ENCODE data around the gene YTHDC2. TPM values are rescaled to one million over a fixed set of nuclear protein-coding genes. Genes with fewer than 3 reads are reported as not detected.

Gene YTHDC2
- total RNA-seq, 1 donor from 2014 or later, result 37.3 TPM

DNA sequence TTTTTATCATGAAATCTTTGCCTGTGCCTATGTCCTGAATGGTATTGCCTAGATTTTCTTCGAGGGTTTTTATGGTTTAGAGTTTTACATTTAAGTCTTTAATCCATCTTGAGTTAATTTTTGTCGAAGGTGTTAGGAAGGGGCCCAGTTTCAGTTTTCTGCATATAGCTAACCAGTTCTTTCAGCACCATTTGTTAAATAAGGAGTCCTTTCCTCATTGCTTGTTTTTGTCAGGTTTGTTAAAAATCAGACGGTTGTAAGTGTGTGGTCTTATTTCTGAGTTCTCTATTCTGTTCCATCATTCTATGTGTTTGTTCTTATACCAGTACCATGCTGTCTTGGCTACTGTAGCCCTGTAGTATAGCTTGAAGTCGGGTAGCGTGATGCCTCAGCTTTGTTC is 55.9 kb downstream of the YTHDC2 start:
- H3K4me3 Mint-ChIP-seq (ENCODE audit: low read depth), result no peak overlapping the region
- TF ChIP-seq, protein P1, sequence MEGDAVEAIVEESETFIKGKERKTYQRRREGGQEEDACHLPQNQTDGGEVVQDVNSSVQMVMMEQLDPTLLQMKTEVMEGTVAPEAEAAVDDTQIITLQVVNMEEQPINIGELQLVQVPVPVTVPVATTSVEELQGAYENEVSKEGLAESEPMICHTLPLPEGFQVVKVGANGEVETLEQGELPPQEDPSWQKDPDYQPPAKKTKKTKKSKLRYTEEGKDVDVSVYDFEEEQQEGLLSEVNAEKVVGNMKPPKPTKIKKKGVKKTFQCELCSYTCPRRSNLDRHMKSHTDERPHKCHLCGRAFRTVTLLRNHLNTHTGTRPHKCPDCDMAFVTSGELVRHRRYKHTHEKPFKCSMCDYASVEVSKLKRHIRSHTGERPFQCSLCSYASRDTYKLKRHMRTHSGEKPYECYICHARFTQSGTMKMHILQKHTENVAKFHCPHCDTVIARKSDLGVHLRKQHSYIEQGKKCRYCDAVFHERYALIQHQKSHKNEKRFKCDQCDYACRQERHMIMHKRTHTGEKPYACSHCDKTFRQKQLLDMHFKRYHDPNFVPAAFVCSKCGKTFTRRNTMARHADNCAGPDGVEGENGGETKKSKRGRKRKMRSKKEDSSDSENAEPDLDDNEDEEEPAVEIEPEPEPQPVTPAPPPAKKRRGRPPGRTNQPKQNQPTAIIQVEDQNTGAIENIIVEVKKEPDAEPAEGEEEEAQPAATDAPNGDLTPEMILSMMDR (IDR thresholded peaks at IDR 0.05; ENCODE audit: unreplicated experiment), result no peak
- H3K36me3 Mint-ChIP-seq (ENCODE audit: insufficient read depth), result peaks cover 64% of the 10 kb centered on the region
- no peaks in the 10 kb centered on the region for H3K27me3 Mint-ChIP-seq
- H3K4me1 Mint-ChIP-seq (ENCODE audit: low read depth), result peaks cover 1% of the 10 kb centered on the region
- no peak overlapping the region for H3K27ac Mint-ChIP-seq
- no peak for DNase-seq (ENCODE audit: low spot score, unreplicated experiment)
- H3K9me3 Mint-ChIP-seq (ENCODE audit: low read depth), result peaks cover 12% of the 10 kb centered on the region

DNA sequence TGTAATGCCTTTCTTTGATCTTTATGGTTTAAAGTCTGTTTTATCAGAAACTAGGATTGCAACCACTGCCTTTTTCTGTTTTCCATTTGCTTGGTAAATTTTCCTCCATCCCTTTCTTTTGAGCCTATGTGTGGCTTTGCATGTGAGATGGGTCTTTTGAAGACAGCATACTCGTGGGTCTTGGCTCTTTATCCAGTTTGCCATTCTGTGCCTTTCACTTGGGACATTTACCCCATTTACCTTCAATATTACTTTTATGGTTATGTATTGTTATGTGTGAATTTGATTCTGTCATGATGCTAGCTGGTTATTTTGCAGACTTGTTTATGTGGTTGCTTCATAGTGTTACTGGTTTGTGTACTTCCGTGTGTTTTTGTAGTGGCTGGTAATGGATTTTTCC is 59.2 kb downstream of the YTHDC2 start:
- Mint-ChIP-seq H3K4me3 (ENCODE audit: low read depth) (no peak overlapping the region), H3K36me3 (ENCODE audit: insufficient read depth) (peaks cover 63% of the 10 kb centered on the region), H3K4me1 (ENCODE audit: low read depth) (peaks cover 5% of the 10 kb centered on the region), H3K27ac (no peak overlapping the region), H3K27me3 (no peaks in the 10 kb centered on the region), H3K9me3 (ENCODE audit: low read depth) (peaks cover 12% of the 10 kb centered on the region)
- DNase-seq (ENCODE audit: low spot score, unreplicated experiment), result no peak
- TF ChIP-seq, protein P1 (IDR thresholded peaks at IDR 0.05; ENCODE audit: unreplicated experiment), result no peak

DNA sequence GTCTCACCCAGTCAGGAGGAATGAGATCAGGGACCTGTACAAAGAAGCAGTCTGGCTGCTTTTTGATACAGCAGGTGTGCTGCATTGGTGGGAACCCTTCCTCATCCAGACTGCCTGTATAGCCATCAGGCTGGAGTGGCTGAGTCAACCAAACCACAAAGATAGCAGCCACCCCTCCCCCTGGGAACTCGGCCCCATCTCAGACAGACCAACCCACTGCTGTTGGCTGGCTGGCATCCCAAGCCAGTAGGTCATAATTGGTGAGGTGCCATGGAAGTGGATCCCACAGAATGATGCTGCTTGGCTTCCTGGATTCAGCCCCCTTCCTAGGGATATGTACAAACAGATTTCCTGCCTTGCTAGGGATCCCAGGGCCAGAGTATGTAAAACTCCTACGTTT is 60.9 kb downstream of the YTHDC2 start:
- Mint-ChIP-seq H3K4me1 (ENCODE audit: low read depth) (peaks cover 5% of the 10 kb centered on the region), H3K4me3 (ENCODE audit: low read depth) (no peak overlapping the region), H3K27ac (no peak overlapping the region), H3K9me3 (ENCODE audit: low read depth) (peaks cover 12% of the 10 kb centered on the region), H3K27me3 (no peaks in the 10 kb centered on the region), H3K36me3 (ENCODE audit: insufficient read depth) (peaks cover 54% of the 10 kb centered on the region)
- TF ChIP-seq, protein P1 (IDR thresholded peaks at IDR 0.05; ENCODE audit: unreplicated experiment), result no peak
- no peak for DNase-seq (ENCODE audit: low spot score, unreplicated experiment)

DNA sequence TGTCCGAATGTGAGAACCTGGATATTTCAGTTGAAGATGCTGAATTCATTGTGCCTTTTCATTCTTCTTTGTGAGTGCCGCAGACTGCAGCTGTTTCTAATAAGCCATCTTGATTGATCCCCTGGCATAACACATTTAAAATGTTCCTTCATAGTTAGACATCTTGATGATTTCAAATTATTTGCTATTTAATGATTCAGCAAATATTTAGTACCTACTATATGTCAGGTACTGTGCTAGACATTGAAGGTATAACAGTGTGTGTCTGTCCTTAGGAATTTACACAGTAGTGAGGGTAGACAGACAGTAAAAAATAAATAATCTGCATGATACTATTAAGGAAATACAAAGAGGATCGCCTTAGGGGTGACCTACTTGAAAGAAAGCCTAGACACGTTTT is 61.6 kb downstream of the YTHDC2 start:
- no peak for DNase-seq (ENCODE audit: low spot score, unreplicated experiment)
- no peak overlapping the region for H3K27ac Mint-ChIP-seq
- H3K4me3 Mint-ChIP-seq (ENCODE audit: low read depth), result no peak overlapping the region
- peaks cover 5% of the 10 kb centered on the region for H3K4me1 Mint-ChIP-seq (ENCODE audit: low read depth)
- TF ChIP-seq, protein P1 (IDR thresholded peaks at IDR 0.05; ENCODE audit: unreplicated experiment), result no peak
- H3K27me3 Mint-ChIP-seq, result no peaks in the 10 kb centered on the region
- H3K36me3 Mint-ChIP-seq (ENCODE audit: insufficient read depth), result peaks cover 50% of the 10 kb centered on the region
- H3K9me3 Mint-ChIP-seq (ENCODE audit: low read depth), result peaks cover 12% of the 10 kb centered on the region

DNA sequence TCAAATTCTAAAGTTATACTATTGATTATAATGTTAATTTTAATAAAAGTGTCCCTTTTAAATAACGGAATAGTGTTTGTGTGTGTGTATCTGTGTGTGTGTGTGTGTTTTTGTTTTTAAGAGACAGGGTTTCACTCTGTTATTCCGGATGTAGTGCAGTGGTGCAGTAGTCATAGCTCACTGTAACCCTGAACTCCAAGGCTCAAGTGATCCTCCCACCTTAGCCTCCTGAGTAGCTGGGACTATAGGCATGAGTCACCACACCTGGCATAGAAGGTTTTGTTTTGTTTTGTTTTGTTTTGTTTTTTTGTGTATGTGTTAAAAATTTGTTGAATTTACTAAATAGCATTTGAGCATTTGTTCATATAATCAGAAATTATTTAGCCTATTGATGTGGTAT is 64.6 kb downstream of the YTHDC2 start:
- Mint-ChIP-seq H3K27me3 (no peaks in the 10 kb centered on the region), H3K36me3 (ENCODE audit: insufficient read depth) (peaks cover 29% of the 10 kb centered on the region), H3K4me3 (ENCODE audit: low read depth) (no peak overlapping the region), H3K27ac (no peak overlapping the region), H3K4me1 (ENCODE audit: low read depth) (peaks cover 4% of the 10 kb centered on the region), H3K9me3 (ENCODE audit: low read depth) (no peaks in the 10 kb centered on the region)
- no peak for DNase-seq (ENCODE audit: low spot score, unreplicated experiment)
- TF ChIP-seq, protein P1 (IDR thresholded peaks at IDR 0.05; ENCODE audit: unreplicated experiment), result no peak

All from progenitor cell of endocrine pancreas (in vitro differentiated cells).